ENCODE measurements around the gene CBX1. TPM values are rescaled to one million over a fixed set of nuclear protein-coding genes. Genes with fewer than 3 reads are reported as not detected.

The CBX1 gene
- total and polyA plus RNA-seq, 2 of the 13 experiments (the other 11 are each of a cell fraction or from before 2014, with no cell fraction given): 17.8 to 108 TPM

DNA sequence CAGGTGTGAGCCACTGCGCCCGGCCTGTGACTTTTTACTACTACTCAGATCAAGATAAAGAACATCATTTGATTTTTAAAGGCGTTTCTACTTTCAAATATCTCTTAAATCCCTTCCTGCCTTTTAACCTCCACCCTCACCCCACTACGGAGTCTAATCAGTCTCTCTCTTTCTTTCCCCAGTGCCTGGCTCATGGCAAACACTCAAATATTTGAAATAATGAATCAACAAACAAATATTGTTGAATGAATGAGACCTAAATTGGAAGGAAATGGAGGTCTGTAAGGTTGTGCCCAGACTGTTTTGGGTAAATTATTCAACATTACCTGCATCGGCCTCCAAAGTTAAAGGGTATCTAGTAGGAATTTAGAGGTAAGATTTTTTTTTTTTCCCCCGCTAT lies 78.4 kb downstream of the CBX1 start:
- no peaks in the 10 kb centered on the region for H3K79me2 ChIP-seq (ENCODE audit: insufficient read depth, low read length)
- H3K4me1 ChIP-seq (ENCODE audit: insufficient read depth, low read length): peaks cover 41% of the 10 kb centered on the region
- whole genome bisulfite sequencing (ENCODE audit: low lambda C conversion rate): 31% methylated on average over 6 of the region's 6 CpGs
- no peak overlapping the region for H3K9ac ChIP-seq (ENCODE audit: insufficient read depth, low read depth, low read length)
- H4K20me1 ChIP-seq (ENCODE audit: insufficient read depth, low read length): no peaks in the 10 kb centered on the region
- POLR2A ChIA-PET: no interaction called here
- no peaks in the 10 kb centered on the region for H3K9me3 ChIP-seq (ENCODE audit: low read length)
- TF ChIP-seq ZNF205 (CRISPR knock-in tag; IDR thresholded peaks at IDR 0.05): no peak
- TF ChIP-seq SMC3 (IDR thresholded peaks at IDR 0.05; ENCODE audit: low read length): no peak
- TF ChIP-seq ZNF562 (CRISPR knock-in tag; IDR thresholded peaks at IDR 0.05; ENCODE audit: borderline replicate concordance): no peak
- no peak for TF ChIP-seq GATA4 (IDR thresholded peaks at IDR 0.05; ENCODE audit: borderline replicate concordance, low read depth)
- TF ChIP-seq ZFY (CRISPR knock-in tag; IDR thresholded peaks at IDR 0.05): no peak
- TF ChIP-seq GATAD2A (CRISPR knock-in tag; IDR thresholded peaks at IDR 0.05): no peak
- TF ChIP-seq SIX1 (CRISPR knock-in tag; IDR thresholded peaks at IDR 0.05; ENCODE audit: borderline replicate concordance): no peak
- no peak for TF ChIP-seq ATRX (CRISPR knock-in tag; IDR thresholded peaks at IDR 0.05; ENCODE audit: borderline replicate concordance)
- TF ChIP-seq, protein P1, sequence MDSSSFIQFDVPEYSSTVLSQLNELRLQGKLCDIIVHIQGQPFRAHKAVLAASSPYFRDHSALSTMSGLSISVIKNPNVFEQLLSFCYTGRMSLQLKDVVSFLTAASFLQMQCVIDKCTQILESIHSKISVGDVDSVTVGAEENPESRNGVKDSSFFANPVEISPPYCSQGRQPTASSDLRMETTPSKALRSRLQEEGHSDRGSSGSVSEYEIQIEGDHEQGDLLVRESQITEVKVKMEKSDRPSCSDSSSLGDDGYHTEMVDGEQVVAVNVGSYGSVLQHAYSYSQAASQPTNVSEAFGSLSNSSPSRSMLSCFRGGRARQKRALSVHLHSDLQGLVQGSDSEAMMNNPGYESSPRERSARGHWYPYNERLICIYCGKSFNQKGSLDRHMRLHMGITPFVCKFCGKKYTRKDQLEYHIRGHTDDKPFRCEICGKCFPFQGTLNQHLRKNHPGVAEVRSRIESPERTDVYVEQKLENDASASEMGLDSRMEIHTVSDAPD (CRISPR knock-in tag; IDR thresholded peaks at IDR 0.05): no peak
- no peak for TF ChIP-seq ZNF263 (CRISPR knock-in tag; IDR thresholded peaks at IDR 0.05)
- TF ChIP-seq, protein P2, sequence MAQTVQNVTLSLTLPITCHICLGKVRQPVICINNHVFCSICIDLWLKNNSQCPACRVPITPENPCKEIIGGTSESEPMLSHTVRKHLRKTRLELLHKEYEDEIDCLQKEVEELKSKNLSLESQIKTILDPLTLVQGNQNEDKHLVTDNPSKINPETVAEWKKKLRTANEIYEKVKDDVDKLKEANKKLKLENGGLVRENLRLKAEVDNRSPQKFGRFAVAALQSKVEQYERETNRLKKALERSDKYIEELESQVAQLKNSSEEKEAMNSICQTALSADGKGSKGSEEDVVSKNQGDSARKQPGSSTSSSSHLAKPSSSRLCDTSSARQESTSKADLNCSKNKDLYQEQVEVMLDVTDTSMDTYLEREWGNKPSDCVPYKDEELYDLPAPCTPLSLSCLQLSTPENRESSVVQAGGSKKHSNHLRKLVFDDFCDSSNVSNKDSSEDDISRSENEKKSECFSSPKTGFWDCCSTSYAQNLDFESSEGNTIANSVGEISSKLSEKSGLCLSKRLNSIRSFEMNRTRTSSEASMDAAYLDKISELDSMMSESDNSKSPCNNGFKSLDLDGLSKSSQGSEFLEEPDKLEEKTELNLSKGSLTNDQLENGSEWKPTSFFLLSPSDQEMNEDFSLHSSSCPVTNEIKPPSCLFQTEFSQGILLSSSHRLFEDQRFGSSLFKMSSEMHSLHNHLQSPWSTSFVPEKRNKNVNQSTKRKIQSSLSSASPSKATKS (CRISPR knock-in tag; IDR thresholded peaks at IDR 0.05): no peak
- no peak for TF ChIP-seq YEATS4 (CRISPR knock-in tag; IDR thresholded peaks at IDR 0.05; ENCODE audit: borderline replicate concordance)
- TF ChIP-seq JUN (CRISPR knock-in tag; IDR thresholded peaks at IDR 0.05): no peak
- no peak for TF ChIP-seq EZH2 (conservative IDR thresholded peaks at IDR 0.05; ENCODE audit: low read depth, low read length)
- no peak for TF ChIP-seq FOSL1 (CRISPR knock-in tag; IDR thresholded peaks at IDR 0.05; ENCODE audit: borderline replicate concordance)
- ATAC-seq (no peak), DNase-seq (ENCODE audit: low spot score) (no peak), FAIRE-seq (no peak)
- H3K4me3 ChIP-seq (replicated peaks in 1 of 3; ENCODE audit: insufficient read depth in 1 of 3, low read depth in 2 of 3, low read length in 3 of 3): peak overlapping the region; percentile 44 to 77 (median 56); a peak in 4 of 6 replicates
- in situ Hi-C loops (cut with HindIII; ENCODE audit: extremely low pct_ligation_motif_present, low pct_unique_long_range_greater_than_20kb) (loop anchor here (10.0 kb wide), 1 partner anchor 352 kb away; no protein-coding TSS in a partner anchor), intact Hi-C loops (cut with micrococcal nuclease; ENCODE audit: unreplicated experiment) (loop anchor here (5.0 to 10.0 kb wide), 2 partner anchors 126 to 432 kb away; partner anchors contain the start of gene SP2)
- no peaks in the 10 kb centered on the region for H3K36me3 ChIP-seq (replicated peaks in 1 of 2; ENCODE audit: control insufficient read depth in 1 of 2, insufficient read depth in 2 of 2, low read length in 2 of 2)
- H3K27ac ChIP-seq (ENCODE audit: extremely low read length, insufficient read depth, low read length): no peak overlapping the region
- peak overlapping the region; percentile 90; the same call in 1 of the 2 replicates for H3K4me2 ChIP-seq (ENCODE audit: low read depth, low read length)
- CTCF ChIA-PET (ENCODE audit: low intra/inter-chr PET ratio, low total read pairs): no interaction called here
- H2AFZ ChIP-seq (ENCODE audit: low read length): no peak overlapping the region
- no TSS peak for BruUV-seq (replicated peaks)
- peaks cover 4 to 29% of the 10 kb centered on the region in 2 experiments for H3K27me3 ChIP-seq (ENCODE audit: control insufficient read depth in 1 of 2, insufficient read depth in 2 of 2, low read length in 2 of 2)
